Activated CD8-positive, alpha-beta T cell treated with anti-CD3 and anti-CD28 coated beads for 36 hours (primary cell): ENCODE results near the gene TMTC4. TPM values are rescaled to one million over a fixed set of nuclear protein-coding genes. Genes with fewer than 3 reads are reported as not detected.

Experiments used
- ATAC-seq: fragments of 200-7000 bp; cut with Tn5 transposase; one replicate; pipeline ENCODE4 v1.10.0; 2021; ENCODE audit warnings: mild to moderate bottlenecking, moderate library complexity
- CTCF ChIA-PET: fragments of 350-600 bp; sonication (Branson Sonifier 250); formaldehyde crosslinking; loops from one replicate; lab custom pipeline; 2021; ENCODE audit warnings: antibody characterized with exemption; lab: Charles Lee
- POLR2A ChIA-PET: fragments of 350-600 bp; sonication (Branson Sonifier 250); formaldehyde crosslinking; loops from one replicate; lab custom pipeline; 2021; ENCODE audit warnings: antibody characterized with exemption; lab: Charles Lee
- DNase-seq: peaks from one replicate; pipeline ENCODE4 v3.0.0-alpha.2; 2020
- H3K27ac Mint-ChIP-seq: one replicate; pipeline ENCODE4 v1.8.0; 2021; ENCODE audit warnings: mild to moderate bottlenecking, mixed read lengths
- H3K27me3 Mint-ChIP-seq: one replicate; pipeline ENCODE4 v1.8.0; 2021; ENCODE audit warnings: mixed read lengths
- H3K36me3 Mint-ChIP-seq: one replicate; pipeline ENCODE4 v1.8.0; 2021; ENCODE audit warnings: low read depth, mixed read lengths
- H3K4me1 Mint-ChIP-seq: one replicate; pipeline ENCODE4 v1.8.0; 2021; ENCODE audit warnings: low read depth, mixed read lengths
- H3K4me3 Mint-ChIP-seq: one replicate; pipeline ENCODE4 v1.8.0; 2021; ENCODE audit warnings: mild to moderate bottlenecking, moderate library complexity, mixed read lengths
- H3K9me3 Mint-ChIP-seq: one replicate; pipeline ENCODE4 v1.8.0; 2021; ENCODE audit warnings: mixed read lengths
- intact Hi-C: fragments of 100-400 bp; cut with micrococcal nuclease; formaldehyde crosslinking; loops from one replicate; pipeline ENCODE4 v1.10.0; 2022
- total RNA-seq, 2 experiments: library from RNA; stranded (reverse); gene quantifications; one replicate each; pipeline ENCODE4 v1.2.3, GENCODE V29; 2021
- TF ChIP-seq, protein P1 (sequence below): fragments of 200-600 bp; IDR thresholded peaks from one replicate; pipeline ENCODE4 v1.8.0; 2022; ENCODE audit warnings: antibody characterized with exemption, mild to moderate bottlenecking

Gene TMTC4
- total RNA-seq, 2 experiments from 2014 or later, result 13.3 to 16.1 TPM

GRCh38 chr13:100662468-100663211, 12.0 kb downstream of the TMTC4 start:
- ATAC-seq, result no peak
- Mint-ChIP-seq H3K4me3 (no peak overlapping the region), H3K36me3 (peaks cover 47% of the 10 kb centered on the region), H3K27ac (no peak overlapping the region), H3K9me3 (no peaks in the 10 kb centered on the region), H3K27me3 (no peaks in the 10 kb centered on the region), H3K4me1 (peaks cover 27% of the 10 kb centered on the region)
- ChIA-PET CTCF (no interaction called here), POLR2A (no interaction called here)
- intact Hi-C loops, result no loop called here
- DNase-seq, result no peak
- TF ChIP-seq, protein P1, sequence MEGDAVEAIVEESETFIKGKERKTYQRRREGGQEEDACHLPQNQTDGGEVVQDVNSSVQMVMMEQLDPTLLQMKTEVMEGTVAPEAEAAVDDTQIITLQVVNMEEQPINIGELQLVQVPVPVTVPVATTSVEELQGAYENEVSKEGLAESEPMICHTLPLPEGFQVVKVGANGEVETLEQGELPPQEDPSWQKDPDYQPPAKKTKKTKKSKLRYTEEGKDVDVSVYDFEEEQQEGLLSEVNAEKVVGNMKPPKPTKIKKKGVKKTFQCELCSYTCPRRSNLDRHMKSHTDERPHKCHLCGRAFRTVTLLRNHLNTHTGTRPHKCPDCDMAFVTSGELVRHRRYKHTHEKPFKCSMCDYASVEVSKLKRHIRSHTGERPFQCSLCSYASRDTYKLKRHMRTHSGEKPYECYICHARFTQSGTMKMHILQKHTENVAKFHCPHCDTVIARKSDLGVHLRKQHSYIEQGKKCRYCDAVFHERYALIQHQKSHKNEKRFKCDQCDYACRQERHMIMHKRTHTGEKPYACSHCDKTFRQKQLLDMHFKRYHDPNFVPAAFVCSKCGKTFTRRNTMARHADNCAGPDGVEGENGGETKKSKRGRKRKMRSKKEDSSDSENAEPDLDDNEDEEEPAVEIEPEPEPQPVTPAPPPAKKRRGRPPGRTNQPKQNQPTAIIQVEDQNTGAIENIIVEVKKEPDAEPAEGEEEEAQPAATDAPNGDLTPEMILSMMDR, result no peak

- H3K4me1 Mint-ChIP-seq, result peaks cover 25% of the 10 kb centered on the region
- no peak for DNase-seq
- no peak for ATAC-seq
- POLR2A ChIA-PET, result no interaction called here
- intact Hi-C loops, result no loop called here
- H3K9me3 Mint-ChIP-seq, result no peaks in the 10 kb centered on the region
- TF ChIP-seq, protein P1, result no peak
- H3K27ac Mint-ChIP-seq, result no peak overlapping the region
- H3K4me3 Mint-ChIP-seq, result no peak overlapping the region
- CTCF ChIA-PET, result no interaction called here
- no peaks in the 10 kb centered on the region for H3K27me3 Mint-ChIP-seq
- H3K36me3 Mint-ChIP-seq, result peaks cover 45% of the 10 kb centered on the region
These were observed 13.8 kb downstream of the TMTC4 start for GRCh38 chr13:100660761-100661160.

- intact Hi-C loops, result no loop called here
- POLR2A ChIA-PET, result no interaction called here
- peaks cover 18% of the 10 kb centered on the region for H3K4me1 Mint-ChIP-seq
- no peak overlapping the region for H3K4me3 Mint-ChIP-seq
- H3K27me3 Mint-ChIP-seq, result no peaks in the 10 kb centered on the region
- H3K36me3 Mint-ChIP-seq, result peaks cover 43% of the 10 kb centered on the region
- no peaks in the 10 kb centered on the region for H3K9me3 Mint-ChIP-seq
- TF ChIP-seq, protein P1, result no peak
- CTCF ChIA-PET, result no interaction called here
- no peak for ATAC-seq
- no peak overlapping the region for H3K27ac Mint-ChIP-seq
- no peak for DNase-seq
These were observed 15.0 kb downstream of the TMTC4 start for GRCh38 chr13:100659578-100659977.

DNA sequence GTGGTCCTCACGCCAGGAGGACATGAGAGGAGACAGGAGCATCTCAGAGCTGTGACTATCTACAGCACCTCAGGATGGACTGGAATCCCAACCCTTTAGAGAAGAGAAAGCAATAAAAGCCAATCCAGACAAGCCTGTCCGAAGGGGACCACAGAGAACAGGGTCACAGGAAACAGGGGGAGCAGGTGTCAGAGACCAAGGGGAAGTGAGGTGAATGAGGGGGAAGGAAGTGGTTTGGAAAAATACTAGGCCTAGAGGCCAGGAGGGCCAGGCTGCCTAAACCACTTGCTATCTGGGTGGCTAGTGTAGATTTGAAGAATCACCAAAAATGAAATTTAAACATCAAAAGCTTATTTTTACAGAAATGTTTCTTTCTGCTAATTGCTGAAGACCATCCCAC, 16.2 kb downstream of the TMTC4 start:
- DNase-seq (peak; percentile 37), ATAC-seq (peak; percentile 89)
- no peak overlapping the region for H3K4me3 Mint-ChIP-seq
- H3K36me3 Mint-ChIP-seq, result peaks cover 39% of the 10 kb centered on the region
- POLR2A ChIA-PET, result interaction anchor here (1.0 kb wide), 1 partner anchor 38 kb away, joined by 3 read pairs; no protein-coding TSS in a partner anchor
- intact Hi-C loops, result no loop called here
- TF ChIP-seq, protein P1, result no peak
- no peaks in the 10 kb centered on the region for H3K9me3 Mint-ChIP-seq
- CTCF ChIA-PET, result interaction anchor here (1.7 kb wide), 1 partner anchor 85 kb away, joined by 6 read pairs; no protein-coding TSS in a partner anchor
- H3K4me1 Mint-ChIP-seq, result peaks cover 18% of the 10 kb centered on the region
- H3K27ac Mint-ChIP-seq, result peak overlapping the region; percentile 14
- no peaks in the 10 kb centered on the region for H3K27me3 Mint-ChIP-seq

DNA sequence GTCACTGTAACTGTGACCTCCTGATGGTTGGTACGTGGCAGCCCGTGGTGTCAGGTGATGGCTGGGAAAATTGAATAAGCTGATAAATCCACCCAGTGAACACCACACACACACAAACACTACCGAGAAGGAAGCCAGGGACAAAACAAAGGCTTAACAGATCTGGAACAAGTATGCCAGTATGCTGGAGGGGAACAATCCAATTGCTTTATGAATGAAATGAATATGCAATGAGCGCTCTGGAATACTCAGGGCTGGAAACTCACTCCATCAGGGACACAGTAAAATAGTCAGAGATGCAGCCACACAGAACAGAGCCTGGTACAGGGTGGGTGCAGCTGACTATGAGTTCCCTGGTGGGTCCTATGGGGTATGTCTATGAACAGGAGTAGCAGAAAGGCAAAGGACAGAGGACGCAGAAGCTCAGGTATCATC, 16.7 kb downstream of the TMTC4 start:
- peaks cover 35% of the 10 kb centered on the region for H3K36me3 Mint-ChIP-seq
- no peak for ATAC-seq
- no peaks in the 10 kb centered on the region for H3K27me3 Mint-ChIP-seq
- H3K4me3 Mint-ChIP-seq, result no peak overlapping the region
- ChIA-PET POLR2A (interaction anchor here (1.0 to 1.2 kb wide), 2 partner anchors 12 to 39 kb away, joined by 3 read pairs; no protein-coding TSS in a partner anchor), CTCF (interaction anchor here (1.1 to 1.7 kb wide), 2 partner anchors 13 to 85 kb away, joined by 3 to 6 read pairs; no protein-coding TSS in a partner anchor)
- TF ChIP-seq, protein P1, result no peak
- H3K4me1 Mint-ChIP-seq, result peaks cover 18% of the 10 kb centered on the region
- H3K27ac Mint-ChIP-seq, result peak overlapping the region; percentile 14
- no peak for DNase-seq
- H3K9me3 Mint-ChIP-seq, result no peaks in the 10 kb centered on the region
- intact Hi-C loops, result no loop called here
